RPMI8226 (cell line): ENCODE measurements around the gene EPGN.
"Not testable (repeated sequence)": the region's sequence is repeated elsewhere in the genome, so short reads cannot be mapped to it uniquely, and the experiment has no call there.

Source experiments
- DNase-seq: peaks from one replicate; pipeline ENCODE4 v3.0.0-alpha.2; 2015

EPGN gene

GRCh38 chr4:74311696-74312313, 3.5 kb downstream of the EPGN start:
- peak; percentile 51 for DNase-seq

- DNase-seq: no peak
These were observed 6.1 kb downstream of the EPGN start for GRCh38 chr4:74314329-74314728.

DNA sequence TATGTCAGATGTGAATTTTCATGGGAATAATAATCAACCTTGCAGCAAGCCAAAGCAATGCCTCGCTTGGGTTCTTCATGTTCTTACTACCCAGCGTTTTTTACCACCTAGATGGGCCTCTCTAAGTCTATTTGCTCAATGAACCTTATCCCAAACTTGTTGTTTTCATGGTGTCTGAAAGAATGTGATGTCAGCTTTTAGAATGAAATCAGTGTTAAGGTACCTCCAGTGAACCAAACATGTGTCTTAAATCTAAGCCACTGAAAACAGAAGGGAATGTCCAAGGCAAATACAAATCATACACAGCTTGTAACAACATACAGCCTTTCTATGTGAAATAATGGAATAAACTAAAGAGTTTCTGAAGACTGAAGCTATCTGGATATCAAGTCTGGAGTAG, 6.7 kb downstream of the EPGN start:
- DNase-seq: no peak

GRCh38 chr4:74315376-74315775, 7.1 kb downstream of the EPGN start:
- no peak for DNase-seq

- no peak for DNase-seq
These were observed 8.1 kb downstream of the EPGN start for GRCh38 chr4:74316397-74316796.

GRCh38 chr4:74317616-74318246, 9.5 kb downstream of the EPGN start:
- no peak for DNase-seq

- no peak for DNase-seq
These were observed 10.0 kb downstream of the EPGN start for GRCh38 chr4:74318276-74318675.

DNA sequence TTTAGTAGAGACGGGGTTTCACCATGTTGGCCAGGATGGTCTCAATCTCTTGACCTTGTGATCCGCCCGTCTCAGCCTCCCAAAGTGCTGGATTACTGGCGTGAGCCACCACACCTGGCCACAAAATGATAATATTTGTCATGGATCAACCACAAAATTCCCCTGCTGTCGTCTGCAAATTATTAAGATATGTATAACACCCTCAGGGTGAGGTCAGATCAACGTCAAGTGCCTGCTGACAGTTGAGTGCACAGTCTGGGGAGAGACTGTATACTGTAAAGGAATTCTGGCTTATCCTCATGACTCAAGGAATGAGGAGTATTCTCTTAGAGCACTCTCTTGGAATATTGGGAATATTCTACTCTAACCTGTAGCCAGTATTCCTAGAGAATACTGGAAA, 11.2 kb downstream of the EPGN start:
- no peak for DNase-seq

DNA sequence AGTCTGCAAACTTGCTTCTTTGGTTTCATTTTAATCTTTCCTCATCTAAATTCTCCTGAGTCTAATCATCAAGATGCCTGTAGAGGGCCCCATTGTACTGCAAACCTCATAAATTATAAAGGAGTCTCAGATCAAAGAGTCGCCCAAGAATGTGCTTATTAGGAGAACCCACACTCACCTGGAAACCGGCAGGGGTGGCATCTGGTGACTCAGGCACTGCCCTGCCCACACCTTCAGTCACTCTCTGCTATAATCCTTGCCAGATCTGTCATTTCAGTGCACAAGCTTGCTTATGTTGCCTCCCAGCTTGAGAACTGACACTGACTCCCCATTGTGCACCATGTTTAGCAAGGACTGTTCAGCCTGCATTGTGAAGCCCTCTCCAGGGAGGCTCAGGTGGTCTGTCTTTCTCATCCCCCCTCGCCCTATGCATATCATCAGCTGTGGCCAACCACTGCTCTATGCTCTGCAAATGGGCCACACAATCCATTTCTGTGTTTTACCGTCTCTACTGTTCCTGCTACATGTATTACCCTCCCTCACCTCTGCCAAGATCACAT, 12.4 kb downstream of the EPGN start:
- DNase-seq: peak; percentile 64

- no peak for DNase-seq
These were observed 14.0 kb downstream of the EPGN start for GRCh38 chr4:74322301-74322700.

DNA sequence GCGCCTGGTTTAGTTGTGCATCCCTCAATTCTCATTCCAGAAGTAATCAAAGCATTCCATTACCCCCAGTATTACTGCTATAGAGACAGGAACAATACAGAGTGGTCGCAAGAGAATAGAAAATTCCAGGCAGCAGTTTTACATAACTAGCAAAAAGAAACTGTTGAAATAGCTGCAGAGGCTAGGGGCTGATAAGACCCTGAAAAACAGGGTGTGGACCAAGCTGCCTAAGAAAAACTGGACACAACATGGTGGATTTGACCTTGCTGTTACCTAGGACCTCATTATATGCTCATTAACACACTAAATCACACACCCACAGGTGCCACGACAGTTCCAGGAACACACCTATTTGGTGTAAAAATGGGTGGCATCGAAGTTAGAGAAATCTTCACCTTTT, 15.4 kb downstream of the EPGN start:
- no peak for DNase-seq

- DNase-seq: no peak
These were observed 16.0 kb downstream of the EPGN start for GRCh38 chr4:74324262-74324661.

GRCh38 chr4:74325886-74326285, 17.6 kb downstream of the EPGN start:
- no peak for DNase-seq

- DNase-seq: no peak
These were observed 19.5 kb downstream of the EPGN start for GRCh38 chr4:74327762-74328161.

DNA sequence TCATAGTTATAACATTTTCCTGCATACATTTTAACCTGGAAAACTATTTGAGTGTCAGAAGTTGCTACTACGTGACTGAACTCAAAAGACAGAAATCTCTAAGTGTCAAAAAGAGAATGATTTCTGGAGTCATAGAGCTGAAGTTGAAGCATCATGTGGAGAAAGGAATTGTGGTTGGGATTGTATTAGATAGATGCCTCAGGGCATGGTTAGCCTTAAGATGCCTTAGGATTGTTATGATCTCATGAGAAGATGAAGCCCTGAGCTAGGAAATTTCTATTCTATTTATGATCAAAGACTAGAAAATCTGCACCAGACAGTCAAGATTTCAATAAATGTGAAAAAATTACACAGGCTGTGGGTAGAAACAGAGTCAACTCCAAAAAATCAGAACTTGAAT, 20.2 kb downstream of the EPGN start:
- no peak for DNase-seq

DNA sequence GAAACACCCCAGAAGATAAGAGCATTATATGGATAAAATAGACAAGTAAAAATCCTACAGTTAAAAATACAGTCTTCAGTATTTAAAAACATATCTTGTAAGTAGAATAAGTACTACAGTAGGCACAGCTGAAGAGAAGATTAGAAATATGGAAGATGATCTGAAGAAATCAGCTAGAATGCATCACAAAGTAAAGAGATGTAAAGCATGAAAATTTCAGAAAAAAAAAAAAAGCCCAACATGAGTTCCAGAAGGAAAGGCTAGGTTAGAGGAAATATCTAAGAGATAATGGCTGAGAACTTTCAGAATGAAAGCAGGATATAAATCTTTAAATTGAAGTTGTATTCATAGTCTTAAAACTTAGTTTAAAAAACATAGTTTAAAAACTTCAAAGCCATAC, 21.0 kb downstream of the EPGN start:
- DNase-seq: no peak

DNA sequence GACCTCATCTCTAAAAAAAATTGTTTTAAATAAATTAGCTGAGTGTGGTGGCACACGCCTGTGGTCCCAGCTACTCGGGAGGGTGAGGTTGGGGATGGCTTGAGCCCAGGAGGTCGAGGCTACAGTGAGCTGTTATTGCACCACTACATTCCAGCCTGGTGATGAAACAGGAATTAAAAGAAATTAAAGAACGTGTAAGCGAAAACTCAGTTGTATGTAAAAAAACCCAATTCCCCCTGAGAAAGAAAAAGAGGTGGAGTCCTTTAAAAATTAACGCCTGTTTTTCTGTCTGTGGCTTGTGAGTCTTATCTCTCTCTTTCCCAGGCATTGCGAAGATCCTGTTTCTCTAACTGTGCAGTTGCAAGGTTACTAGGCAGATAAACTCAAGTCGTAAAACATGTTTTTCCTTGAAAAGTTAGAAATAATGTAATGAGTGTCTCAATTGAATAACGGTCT, 22.1 kb downstream of the EPGN start:
- DNase-seq: no peak

GRCh38 chr4:74331252-74331651, 23.0 kb downstream of the EPGN start:
- DNase-seq: no peak

DNA sequence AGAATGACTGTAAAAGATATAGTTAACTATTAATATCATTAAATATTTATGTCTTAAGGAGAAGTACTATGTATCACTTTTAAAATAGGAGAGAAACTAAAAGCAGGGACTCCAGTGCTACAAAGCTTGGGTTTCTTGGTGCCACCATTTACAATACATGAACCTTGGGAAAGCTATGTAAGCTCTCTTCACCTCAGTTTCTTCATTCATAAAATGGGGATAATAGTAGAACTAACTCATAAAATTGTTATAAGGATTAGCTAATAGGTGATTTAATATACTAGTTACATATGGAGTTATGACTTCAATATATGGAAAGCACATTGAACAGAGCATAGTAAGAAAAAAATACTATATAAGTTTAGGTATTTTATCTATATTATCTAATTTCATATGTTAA, 23.7 kb downstream of the EPGN start:
- DNase-seq: no peak

- no peak for DNase-seq
These were observed 26.4 kb downstream of the EPGN start for GRCh38 chr4:74334636-74335035.

GRCh38 chr4:74335341-74336021, 27.2 kb downstream of the EPGN start:
- peak; percentile 66 for DNase-seq

- DNase-seq: no peak
These were observed 30.6 kb downstream of the EPGN start for GRCh38 chr4:74338792-74339333.

DNA sequence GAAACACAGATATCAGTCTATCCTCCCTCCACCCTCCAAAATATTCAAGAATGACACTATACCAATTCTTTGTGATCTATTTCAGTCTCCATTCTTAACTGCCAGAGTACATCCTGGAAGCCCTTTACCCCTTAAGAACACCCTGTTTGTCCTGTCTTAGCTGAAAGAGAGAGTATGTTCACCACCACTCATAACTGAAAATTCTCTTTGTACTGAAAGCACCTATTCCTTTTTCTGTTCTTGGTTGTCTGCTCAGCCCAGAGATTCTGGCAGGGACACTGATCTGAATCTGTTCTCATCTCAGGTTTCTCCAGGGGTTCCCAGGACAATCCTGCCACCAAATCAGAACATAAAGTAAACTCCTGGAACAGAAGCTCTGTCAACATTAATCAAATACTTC, 31.2 kb downstream of the EPGN start:
- DNase-seq: no peak

- not testable (repeated sequence) for DNase-seq
These were observed 32.2 kb downstream of the EPGN start for GRCh38 chr4:74340421-74340820.
